Esophagus squamous epithelium (tissue), 5 donors: ENCODE measurements around the gene SDHAF2. TPM values are rescaled to one million over a fixed set of nuclear protein-coding genes. Genes with fewer than 3 reads are reported as not detected.

Experiments used
- DNase-seq: peaks from one replicate; lab custom pipeline; 2025; lab: John Stamatoyannopoulos, UW
- H3K27ac ChIP-seq, 4 donors: fragments of 200-600 bp; sonication (generic); one replicate each; pipeline ENCODE4 v1.5.1; 2016 to 2019; ENCODE audit warnings: mild to moderate bottlenecking in 1 of 4
- H3K27me3 ChIP-seq, 4 donors: fragments of 200-600 bp; sonication (generic); 1 replicate in 3 of 4; 2 replicates in 1 of 4; pipeline versions ENCODE4 v1.5.1 to v1.6.0; 2017 to 2021; ENCODE audit warnings: antibody characterized with exemption in 1 of 4
- H3K36me3 ChIP-seq, 3 donors: fragments of 200-600 bp; sonication (generic); one replicate each; pipeline ENCODE4 v1.5.1; 2016 to 2019
- H3K4me1 ChIP-seq, 3 donors: fragments of 200-600 bp; sonication (generic); one replicate each; pipeline ENCODE4 v1.5.1; 2017 to 2019
- H3K4me3 ChIP-seq, 4 donors: fragments of 200-600 bp; sonication (generic); 1 replicate in 3 of 4; 2 replicates in 1 of 4; pipeline ENCODE4 v1.5.1; 2016 to 2019; ENCODE audit warnings: mild to moderate bottlenecking in 2 of 4, moderate library complexity in 1 of 4
- H3K9me3 ChIP-seq, 3 donors: fragments of 200-600 bp; sonication (generic); one replicate each; pipeline ENCODE4 v1.5.1; 2016 to 2019
- CTCF ChIP-seq, 6 experiments: fragments of 450-650 bp in 4 of 6; fragments of 200-600 bp in 2 of 6; sonication (generic) in 2 of 6; IDR thresholded peaks; one replicate each; pipeline ENCODE4 v1.5.1; 2016 to 2019; ENCODE audit warnings: antibody characterized with exemption in 6 of 6, mild to moderate bottlenecking in 4 of 6, moderate library complexity in 4 of 6
- POLR2A ChIP-seq, 4 donors: fragments of 450-650 bp; IDR thresholded peaks; one replicate each; pipeline ENCODE4 v1.6.1; 2017; ENCODE audit warnings: antibody characterized with exemption in 4 of 4, mild to moderate bottlenecking in 4 of 4, moderate library complexity in 3 of 4
- WGBS, 2 donors: methylation state at CpG; one replicate each; pipeline ENCODE4 v1.1.5; 2018; 5-methylcytosine and 5-hydroxymethylcytosine counted together
- intact Hi-C: fragments of 100-400 bp; cut with DNase I; formaldehyde crosslinking; loops from one replicate; pipeline ENCODE4 v1.15.0; 2022
- total RNA-seq, 4 donors: library from RNA; depleted of rRNA; stranded (reverse); fragments of >200 nt; gene quantifications; one replicate each; pipeline ENCODE4 v1.1.0, GENCODE V29; 2016
- donor health status: DM: yes; HTN: yes; CAD: no.

The SDHAF2 gene
- total RNA-seq, 4 donors from 2014 or later = 26.0 to 62.9 (median 43.7) TPM

GRCh38 chr11:61404641-61405040 lies 25.3 kb upstream of the SDHAF2 start:
- Histone ChIP-seq H3K27me3 (no peaks in the 10 kb centered on the region), H3K4me1 (no peaks in the 10 kb centered on the region), H3K36me3 (peaks cover 19 to 97% (median 46%) of the 10 kb centered on the region in 3 donors), H3K4me3 (no peak overlapping the region), H3K27ac (no peak overlapping the region), H3K9me3 (no peaks in the 10 kb centered on the region)
- TF ChIP-seq POLR2A (IDR thresholded peaks at IDR 0.05) (no peak), CTCF (IDR thresholded peaks at IDR 0.05) (no peak)
- intact Hi-C loops = no loop called here
- DNase-seq = no peak
- 68 to 70% methylated on average over 4 of the region's 4 CpGs for WGBS, 2 donors

- 81 to 100% methylated on average over 2 of the region's 2 CpGs for WGBS, 2 donors
- DNase-seq = no peak
- Histone ChIP-seq H3K9me3 (no peaks in the 10 kb centered on the region), H3K27me3 (no peaks in the 10 kb centered on the region), H3K27ac (no peak overlapping the region), H3K4me1 (no peaks in the 10 kb centered on the region), H3K36me3 (peaks cover 30 to 100% (median 59%) of the 10 kb centered on the region in 3 donors), H3K4me3 (no peak overlapping the region)
- TF ChIP-seq POLR2A (IDR thresholded peaks at IDR 0.05) (no peak), CTCF (IDR thresholded peaks at IDR 0.05) (no peak)
- intact Hi-C loops = no loop called here
Observed at GRCh38 chr11:61406067-61406466, 23.9 kb upstream of the SDHAF2 start.

GRCh38 chr11:61406991-61407728 lies 22.8 kb upstream of the SDHAF2 start:
- Histone ChIP-seq H3K36me3 (peaks cover 37 to 100% (median 68%) of the 10 kb centered on the region in 3 donors), H3K27me3 (no peaks in the 10 kb centered on the region), H3K4me1 (no peaks in the 10 kb centered on the region), H3K9me3 (no peaks in the 10 kb centered on the region), H3K27ac (no peak overlapping the region), H3K4me3 (no peak overlapping the region)
- intact Hi-C loops = no loop called here
- 92 to 97% methylated on average over 4 to 5 of the region's 5 CpGs for WGBS, 2 donors
- no peak for TF ChIP-seq POLR2A (IDR thresholded peaks at IDR 0.05)
- no peak for TF ChIP-seq CTCF (IDR thresholded peaks at IDR 0.05)
- no peak for DNase-seq

GRCh38 chr11:61411589-61411988 lies 18.3 kb upstream of the SDHAF2 start:
- 85 to 94% methylated on average over 7 to 9 of the region's 9 CpGs for WGBS, 2 donors
- Histone ChIP-seq H3K9me3 (no peaks in the 10 kb centered on the region), H3K4me3 (no peak overlapping the region), H3K36me3 (peaks cover 54 to 100% (median 82%) of the 10 kb centered on the region in 3 donors), H3K27ac (no peak overlapping the region), H3K4me1 (no peaks in the 10 kb centered on the region), H3K27me3 (no peaks in the 10 kb centered on the region)
- intact Hi-C loops = no loop called here
- no peak for TF ChIP-seq CTCF (IDR thresholded peaks at IDR 0.05)
- no peak for TF ChIP-seq POLR2A (IDR thresholded peaks at IDR 0.05)
- DNase-seq = no peak

- Histone ChIP-seq H3K27ac (no peak overlapping the region), H3K27me3 (no peaks in the 10 kb centered on the region), H3K36me3 (peaks cover 43 to 100% (median 74%) of the 10 kb centered on the region in 3 donors), H3K9me3 (no peaks in the 10 kb centered on the region), H3K4me1 (peaks cover 0 to 13% (median 3%) of the 10 kb centered on the region in 3 donors), H3K4me3 (no peak overlapping the region)
- intact Hi-C loops = no loop called here
- WGBS, 2 donors = 66 to 67% methylated on average over 3 of the region's 3 CpGs
- no peak for DNase-seq
- no peak for TF ChIP-seq CTCF (IDR thresholded peaks at IDR 0.05)
- no peak for TF ChIP-seq POLR2A (IDR thresholded peaks at IDR 0.05)
Observed at GRCh38 chr11:61413496-61413895, 16.4 kb upstream of the SDHAF2 start.
